ENCODE data around the gene PXMP2. TPM values are rescaled to one million over a fixed set of nuclear protein-coding genes. Genes with fewer than 3 reads are reported as not detected.

PXMP2 gene
- polyA plus RNA-seq, 1 donor = 13.4 TPM

DNA sequence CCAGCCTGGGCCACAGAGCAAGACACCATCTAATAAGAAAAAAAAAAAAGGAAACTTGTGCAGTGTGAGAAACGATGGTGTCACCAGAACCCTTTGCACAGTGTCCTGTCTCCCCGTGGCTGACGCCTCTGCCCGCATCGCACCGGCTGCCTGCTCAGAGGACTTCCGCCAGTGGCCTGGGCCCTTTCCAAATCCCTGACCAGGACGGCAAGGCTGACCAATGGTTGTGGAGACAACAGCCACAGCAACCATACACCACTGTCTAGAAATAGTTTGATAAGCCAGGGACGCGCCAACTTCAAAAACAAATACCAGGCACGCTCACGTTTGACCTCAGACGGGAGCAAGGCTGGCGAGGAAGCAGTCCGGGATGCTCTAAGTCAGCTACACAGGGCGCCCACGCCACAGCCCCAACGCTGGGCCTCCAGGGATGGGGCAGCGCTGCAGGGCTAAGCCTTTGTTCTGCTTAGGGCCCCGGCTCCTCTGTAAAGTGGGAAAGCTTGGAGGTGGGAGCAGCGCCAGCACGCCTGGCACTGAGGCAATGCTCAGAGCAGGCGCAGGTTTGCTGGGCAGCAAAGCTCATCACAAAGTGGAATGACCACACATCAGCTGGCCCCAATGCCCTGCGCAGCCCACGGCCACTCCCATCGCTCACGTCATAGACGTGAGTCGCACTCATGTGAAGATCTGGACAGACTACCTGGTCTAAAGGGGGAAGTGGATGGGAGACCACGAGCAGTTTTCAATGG lies 35.8 kb downstream of the PXMP2 start:
- no peak for DNase-seq (ENCODE audit: low read depth)

DNA sequence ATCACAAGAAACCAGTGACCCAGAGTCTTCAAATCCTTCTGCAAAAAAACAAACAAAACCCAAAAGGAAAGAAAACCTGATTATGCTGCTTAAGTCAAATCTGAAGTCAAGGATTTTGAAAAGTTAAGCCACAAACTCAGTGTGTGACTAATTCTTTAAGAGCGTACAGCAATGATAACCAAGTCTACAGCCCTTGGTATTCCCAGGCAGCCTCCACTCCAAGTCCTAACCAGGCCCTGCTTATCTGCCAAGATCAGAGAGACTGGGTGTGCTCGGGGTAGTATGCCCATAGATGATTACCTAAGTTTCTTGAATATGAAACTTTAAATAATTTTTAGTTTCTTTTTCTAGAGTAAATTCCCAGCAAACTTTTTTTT lies 36.4 kb downstream of the PXMP2 start:
- no peak for DNase-seq (ENCODE audit: low read depth)

DNA sequence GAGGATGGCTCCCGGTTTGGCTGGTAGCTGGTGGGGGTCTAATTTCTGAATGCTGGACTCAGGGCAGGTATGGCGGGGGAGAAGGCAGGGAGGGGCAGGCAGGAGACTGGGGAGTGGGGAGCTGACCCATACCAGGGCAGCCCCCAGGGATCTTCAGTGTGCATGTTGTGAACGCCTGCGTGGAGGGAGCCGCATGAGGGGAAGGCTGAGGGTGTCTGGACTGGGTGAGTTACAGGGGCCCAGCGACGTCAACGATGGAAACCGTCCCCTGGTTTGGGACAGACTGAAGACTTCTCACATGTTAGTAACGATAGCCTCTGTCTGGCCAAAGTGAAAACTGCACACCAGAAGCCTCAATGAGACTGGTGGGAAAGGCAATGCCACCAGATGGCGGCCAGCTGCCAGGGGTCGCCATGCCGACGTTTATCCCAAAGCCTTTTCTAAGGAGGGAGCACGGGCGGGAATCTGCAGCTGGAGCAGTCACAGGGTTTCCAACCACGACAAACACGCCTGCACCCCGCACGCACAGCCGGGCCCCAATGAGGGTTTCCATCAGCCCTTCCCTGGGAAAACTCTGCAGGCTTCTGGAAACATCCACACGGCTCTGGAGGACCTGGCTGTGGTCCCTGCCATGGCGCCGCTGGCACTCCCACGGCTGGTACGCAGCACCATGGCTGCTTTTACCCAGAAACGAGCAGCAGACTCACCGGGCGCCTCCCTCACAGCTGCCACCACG lies 37.3 kb downstream of the PXMP2 start:
- no peak for DNase-seq (ENCODE audit: low read depth)

DNA sequence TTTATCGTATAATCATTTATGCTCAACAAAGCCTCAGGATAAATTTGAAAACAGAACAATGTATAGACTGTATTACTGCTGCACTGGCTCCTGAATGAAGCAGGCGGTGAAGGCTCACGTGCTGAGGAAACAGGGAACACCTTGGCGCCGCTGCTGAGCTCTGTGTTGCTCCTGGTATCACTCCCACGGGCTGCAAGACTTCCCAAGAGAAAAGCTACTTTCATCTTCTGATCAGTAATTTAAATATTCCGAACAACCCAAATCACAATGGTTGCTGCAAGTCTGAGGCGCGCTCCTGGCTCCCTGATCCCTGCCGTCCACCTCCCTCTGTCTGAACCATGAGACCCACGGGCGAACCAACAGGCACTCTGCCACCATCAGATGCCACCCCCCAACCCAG lies 39.0 kb downstream of the PXMP2 start:
- DNase-seq (ENCODE audit: low read depth) = no peak

DNA sequence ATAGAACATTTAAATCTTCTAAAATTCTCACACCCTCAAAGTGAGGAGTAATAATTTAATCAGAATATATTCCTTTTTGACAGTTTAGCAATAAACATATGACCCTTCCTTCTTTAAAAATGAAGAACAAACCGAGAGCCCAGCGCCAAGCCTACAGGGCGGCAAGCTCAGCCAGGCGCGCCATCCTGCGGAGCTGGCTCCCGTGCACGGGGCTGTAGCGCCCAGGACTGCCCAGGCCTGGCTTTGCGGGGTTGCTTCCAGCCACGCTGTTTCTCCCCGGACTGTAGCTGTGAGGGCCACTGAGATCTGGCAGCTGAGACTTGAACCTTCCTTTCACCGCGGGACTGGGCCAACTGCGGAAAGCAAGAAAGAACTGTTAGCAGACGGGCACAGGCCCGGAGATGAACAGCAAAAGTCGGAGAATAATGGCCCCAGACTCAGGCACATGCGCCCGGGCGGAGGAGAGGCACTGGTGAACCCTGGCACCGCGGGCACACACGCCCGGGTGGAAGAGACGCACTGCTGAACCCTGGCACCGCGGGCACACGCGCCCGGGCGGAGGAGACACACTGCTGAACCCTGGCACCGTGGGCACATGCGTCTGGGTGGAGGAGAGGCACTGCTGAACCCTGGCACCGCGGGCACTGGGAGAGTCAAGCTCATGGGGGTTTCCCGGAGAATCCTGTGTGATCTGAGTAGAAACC lies 39.9 kb downstream of the PXMP2 start:
- no peak for DNase-seq (ENCODE audit: low read depth)

DNA sequence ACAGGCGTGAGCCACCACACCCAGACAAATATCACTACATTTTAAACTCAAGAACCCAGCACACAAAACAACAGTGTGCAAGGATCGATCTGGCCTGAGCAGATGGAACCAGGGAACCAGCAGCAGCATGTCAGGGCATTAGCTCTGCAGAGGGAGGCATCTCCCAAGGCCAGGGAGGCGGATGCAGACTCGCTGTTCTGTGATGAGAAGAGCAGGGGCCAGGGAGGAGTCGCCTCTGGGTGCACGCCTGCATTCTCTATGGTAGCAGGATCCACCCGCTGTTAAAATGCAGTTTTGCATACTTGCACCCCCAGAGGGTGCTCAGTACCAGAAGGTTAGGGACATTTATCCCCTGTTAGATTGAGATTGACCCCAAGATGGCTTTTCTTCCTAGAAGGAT lies 41.1 kb downstream of the PXMP2 start:
- DNase-seq (ENCODE audit: low read depth) = no peak

DNA sequence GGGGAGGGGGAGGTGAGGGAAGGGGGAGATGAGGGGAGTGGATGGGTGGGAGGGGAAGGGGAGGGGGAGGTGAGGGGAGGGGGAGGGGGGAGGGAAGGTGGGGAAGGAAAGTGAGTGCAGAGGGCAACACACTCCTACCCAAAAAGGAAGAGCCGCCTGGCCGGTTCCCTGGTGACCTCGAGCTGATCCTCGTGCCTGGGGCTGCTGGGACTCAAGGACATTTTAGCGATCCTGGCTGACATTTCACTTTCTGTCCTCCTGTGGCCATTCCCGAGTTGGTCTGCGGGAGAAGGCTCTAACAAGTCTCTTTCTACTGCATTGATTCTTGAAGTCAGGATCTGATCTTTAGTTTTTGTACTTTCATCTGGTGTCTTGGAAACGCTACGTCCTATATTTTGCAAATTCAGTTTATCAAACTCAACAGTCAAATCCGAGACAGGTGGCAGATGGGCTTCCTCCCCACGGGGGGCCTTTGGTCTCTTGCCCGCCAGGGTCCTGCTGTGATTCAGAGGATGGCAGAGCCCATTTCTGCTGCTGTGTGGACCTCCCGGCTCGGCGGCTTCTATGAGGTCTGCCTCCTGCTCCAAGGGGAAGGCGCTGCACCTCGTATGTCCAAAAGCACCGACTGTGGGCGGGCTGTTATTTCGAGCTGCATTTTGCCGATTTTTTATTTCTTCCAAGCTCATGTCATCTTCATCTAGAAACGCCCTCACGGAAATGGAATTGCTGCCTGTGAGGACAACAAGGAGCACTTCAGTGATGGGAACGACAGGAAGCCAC lies 42.3 kb downstream of the PXMP2 start:
- no peak for DNase-seq (ENCODE audit: low read depth)

DNA sequence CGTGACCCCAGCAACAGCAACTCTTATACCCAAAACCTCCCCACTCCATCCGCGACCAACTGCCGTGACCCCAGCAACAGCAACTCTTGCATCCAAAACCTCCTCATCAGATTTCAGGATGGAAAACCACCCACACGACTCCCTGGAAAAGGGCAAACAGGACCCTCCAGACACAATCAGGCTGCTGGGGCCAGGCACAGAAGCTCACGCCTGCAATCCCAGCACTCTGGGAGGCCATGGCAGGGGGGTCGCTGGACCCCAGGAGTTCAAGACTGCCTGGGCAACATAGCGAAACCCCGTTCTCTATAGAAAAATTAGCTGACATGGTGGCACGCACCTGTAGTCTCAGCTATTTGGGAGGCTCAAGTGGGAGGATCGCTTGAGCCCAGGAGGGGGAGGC lies 43.0 kb downstream of the PXMP2 start:
- DNase-seq (ENCODE audit: low read depth) = no peak

DNA sequence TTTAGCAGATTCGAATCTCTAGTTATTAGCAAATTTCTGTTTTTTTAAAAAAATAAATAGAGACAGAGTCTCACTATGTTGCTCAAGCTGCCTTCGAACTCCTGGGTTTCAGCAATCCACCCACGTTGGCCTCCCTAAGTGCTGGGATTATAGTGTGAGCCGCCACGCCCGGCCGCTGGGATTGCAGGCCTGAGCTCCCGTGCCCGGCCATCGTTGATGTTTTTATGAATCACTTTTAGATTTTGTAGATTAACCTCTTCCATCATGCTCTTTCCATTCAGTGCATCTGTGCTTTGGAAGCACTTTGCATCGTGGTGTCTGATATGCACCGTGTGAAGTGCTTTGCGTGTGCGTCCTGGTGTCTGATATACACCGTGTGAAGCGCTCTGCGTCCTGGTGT lies 44.2 kb downstream of the PXMP2 start:
- DNase-seq (ENCODE audit: low read depth) = no peak

DNA sequence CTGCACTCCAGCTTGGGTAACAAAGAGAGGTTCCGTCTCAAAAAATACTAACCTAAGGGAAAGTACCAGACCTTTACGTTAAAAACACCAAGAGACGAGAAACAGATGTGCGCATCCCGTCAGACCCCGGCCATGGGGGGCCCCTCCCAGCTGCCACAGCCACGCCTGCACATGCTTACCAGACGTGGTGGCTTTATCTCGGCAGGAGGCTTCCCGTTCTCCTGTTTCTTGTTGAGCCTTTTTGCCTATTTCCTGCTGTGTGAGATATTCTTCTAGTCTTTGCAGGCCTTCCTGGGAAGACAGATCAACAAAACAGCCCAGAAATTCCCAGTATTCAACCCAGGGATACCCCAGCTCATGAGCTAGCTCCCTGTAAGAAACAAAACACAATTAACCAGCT lies 46.8 kb downstream of the PXMP2 start:
- no peak for DNase-seq (ENCODE audit: low read depth)

DNA sequence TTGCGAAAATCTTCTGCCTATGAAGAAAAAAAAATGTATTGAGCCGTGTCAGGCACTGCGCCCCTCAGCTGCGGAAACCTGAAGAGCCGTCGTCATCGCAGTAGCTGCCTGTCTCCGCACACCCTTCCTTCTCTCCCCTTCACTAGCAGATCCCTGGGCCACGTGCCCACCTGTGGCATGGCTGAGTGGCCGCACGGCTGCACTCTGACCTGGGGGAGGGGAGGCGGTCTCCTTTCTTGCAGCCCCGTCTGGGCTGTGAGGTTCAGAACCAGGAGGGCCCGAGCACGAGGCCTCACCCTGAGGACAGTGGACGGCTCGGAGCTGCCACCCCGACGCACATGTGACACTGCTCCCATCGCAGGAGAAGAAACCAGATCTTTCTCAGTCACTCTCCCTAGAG lies 48.1 kb downstream of the PXMP2 start:
- no peak for DNase-seq (ENCODE audit: low read depth)

DNA sequence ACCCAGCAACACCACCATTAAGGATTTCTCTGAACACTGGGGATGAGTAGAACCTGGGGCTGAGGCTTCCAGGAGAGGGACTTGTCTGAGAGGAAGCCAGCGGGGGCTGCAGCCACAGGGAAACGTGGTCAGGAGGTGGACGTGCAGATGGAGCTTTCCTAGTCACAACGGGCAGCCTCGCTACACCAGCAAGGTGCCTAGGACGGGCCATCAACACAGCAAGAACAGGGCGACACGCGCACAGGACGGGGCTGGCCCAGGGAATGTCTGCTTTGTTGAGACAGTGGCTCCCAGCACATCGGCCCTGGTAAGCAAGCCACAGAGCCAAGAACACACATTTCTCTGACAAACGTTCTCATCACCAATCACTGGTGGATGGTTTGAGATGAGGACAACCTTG lies 49.0 kb downstream of the PXMP2 start:
- DNase-seq (ENCODE audit: low read depth) = no peak

DNA sequence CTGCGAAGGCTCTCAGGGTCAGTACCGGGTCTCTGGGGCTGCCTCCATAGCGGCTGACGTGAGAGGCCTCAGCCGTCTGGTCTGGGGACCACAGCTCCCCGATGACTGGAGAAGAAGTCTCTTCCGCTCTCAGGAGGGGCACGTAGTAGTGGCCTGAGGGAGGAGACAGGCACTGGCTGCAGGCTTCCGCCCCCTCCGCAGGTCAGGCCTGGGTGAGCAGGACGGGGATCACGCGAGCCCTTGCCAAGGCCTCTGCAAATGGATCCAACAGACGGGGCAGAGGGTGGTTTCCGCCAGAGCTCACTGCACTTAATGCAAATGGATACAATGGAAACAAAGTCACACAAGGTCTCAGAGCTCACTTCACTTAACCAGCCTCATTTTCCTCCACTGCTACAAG lies 49.5 kb downstream of the PXMP2 start:
- DNase-seq (ENCODE audit: low read depth) = no peak

DNA sequence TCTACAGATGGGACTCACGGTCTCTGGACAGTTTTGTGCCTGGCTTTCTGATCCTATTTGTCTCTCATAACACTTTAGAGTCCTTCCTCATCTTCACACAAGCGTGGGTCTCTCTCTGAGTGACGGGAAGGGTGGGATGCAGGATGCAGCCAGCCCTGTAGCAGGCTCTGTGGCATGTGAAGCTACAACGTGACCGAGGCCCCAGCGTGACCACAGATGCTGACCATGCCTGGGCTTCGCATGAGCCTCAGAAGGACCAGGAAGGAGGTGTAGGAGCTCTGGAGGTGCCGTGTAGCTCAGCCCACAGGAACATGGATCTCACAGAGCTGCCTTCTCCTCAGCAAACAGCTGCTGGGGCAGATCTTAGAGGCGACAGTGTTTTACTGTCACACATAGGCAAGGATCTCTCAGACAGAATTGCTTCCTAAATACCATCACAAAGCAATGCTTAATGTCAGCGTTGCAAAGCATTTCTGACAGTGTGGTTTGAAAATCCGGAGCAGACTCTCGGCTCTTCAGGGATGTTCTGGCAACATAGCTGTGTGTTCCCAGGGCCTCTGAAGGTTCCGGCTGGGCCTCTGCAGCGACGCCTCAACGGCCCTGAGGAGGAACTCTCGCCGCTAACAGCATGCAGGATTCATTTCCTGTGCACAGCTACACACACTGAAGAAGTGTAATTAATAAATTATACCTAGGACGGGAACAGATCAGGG lies 52.4 kb downstream of the PXMP2 start:
- no peak for DNase-seq (ENCODE audit: low read depth)

DNA sequence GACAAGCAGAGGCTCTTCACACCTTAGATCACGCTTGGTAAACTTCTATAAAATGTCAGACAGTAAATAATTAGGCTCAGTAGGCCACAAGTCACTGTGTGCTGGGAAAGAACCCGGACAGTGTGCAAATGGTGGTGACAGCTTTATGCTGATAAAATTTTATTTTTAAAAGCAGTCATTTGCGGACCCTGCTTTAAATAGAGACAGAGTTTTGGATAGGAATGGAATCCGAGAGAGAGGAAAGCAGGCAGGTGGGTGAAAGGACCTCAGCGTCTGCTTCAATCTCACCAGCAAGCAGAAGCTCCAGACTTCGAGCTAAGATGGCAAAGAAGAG lies 52.9 kb downstream of the PXMP2 start:
- no peak for DNase-seq (ENCODE audit: low read depth)

DNA sequence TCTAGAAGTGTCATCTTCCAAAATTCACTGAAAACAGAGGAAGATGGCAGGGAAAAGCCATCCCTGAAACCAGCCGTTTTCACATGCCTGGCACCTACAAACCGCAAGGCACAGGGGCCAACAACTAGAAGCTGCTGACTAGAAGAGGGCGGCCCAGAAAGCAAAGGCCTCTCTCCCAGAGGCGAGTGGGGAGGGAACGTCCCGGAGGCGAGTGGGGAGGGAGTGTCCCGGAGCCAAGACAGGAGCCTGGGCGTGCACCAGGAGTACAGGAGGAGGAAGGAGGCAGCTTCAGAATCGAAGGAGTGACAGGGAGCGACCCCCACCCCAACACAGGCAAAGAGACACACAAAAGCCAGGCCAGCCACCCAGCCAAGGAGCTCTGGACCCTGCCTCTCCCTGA lies 53.3 kb downstream of the PXMP2 start:
- no peak for DNase-seq (ENCODE audit: low read depth)

DNA sequence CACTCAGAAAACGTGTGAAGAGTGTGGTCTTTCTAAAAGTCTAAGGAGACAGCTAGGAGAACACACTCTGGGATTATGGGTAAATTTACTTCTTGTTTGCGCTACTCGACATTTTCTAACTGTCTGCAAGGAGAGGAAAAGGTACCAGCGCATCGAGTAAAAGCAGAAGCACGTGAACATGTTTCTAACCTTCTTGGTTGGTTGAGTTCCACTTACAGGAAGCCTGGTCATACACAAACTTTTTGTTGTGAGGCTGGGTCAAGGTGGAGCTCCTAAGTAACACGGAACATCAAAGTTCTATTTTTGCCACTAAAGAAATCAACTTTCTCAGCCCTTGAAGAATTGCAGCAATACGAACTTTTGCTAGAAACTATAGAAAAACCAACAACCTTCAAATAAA lies 54.2 kb downstream of the PXMP2 start:
- DNase-seq (ENCODE audit: low read depth) = no peak

DNA sequence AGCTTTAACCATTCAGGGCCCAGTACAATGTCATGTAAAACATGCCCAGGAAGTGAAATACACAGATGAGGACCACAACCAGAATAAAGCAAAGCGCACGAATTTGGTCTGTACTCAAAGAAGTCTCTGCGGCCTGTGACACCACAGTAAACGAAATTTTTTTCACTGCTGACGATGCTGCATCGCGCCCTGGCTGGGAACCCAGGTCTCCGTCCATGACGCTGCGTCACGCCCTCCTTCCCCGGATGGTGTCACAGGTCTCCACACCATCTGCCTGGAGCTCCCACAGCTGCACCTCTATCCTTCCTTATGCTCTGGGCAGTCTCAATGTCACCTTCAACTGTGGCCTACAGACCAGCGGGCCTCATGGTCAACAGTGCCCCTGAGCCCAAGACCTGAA lies 56.4 kb downstream of the PXMP2 start:
- no peak for DNase-seq (ENCODE audit: low read depth)

DNA sequence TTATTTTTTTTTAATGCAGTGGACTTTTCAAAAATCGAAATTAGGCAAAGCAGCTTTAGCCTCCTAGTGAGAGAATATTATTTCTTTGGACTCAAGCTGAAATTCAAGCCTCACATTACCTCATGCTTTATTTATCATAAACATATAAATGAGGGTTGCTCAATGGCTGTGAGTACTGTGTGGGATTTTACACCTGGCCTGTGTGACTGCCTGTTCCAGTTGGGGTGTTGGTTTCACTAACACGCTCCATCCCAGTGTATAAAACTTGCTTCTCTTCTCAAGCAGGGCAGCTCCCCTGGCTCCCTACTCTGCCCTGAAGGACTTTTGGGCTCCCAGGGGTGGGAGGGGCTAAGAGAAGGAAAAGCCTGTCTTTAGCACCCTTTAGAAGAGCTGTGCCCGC lies 59.2 kb downstream of the PXMP2 start:
- DNase-seq (ENCODE audit: low read depth) = no peak

DNA sequence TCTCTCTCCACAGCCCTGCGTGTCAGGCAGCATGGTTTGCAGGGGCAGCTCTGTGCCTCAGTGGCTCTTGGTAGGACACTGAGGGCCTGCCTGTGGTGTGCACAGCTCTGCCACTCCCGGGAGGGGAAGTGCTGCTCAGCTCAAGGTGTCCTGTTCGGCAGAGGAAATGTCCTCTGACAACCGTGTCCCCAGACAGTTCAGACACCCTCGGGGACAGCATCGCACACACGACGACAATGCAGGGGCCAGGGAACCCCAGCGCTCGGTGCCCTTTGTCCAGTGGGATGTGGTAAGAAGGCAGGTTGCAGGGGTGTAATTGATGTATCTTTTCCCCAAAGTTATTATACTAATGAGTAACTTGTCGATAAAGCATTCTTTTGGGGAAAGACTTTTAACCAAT lies 60.0 kb downstream of the PXMP2 start:
- no peak for DNase-seq (ENCODE audit: low read depth)

DNA sequence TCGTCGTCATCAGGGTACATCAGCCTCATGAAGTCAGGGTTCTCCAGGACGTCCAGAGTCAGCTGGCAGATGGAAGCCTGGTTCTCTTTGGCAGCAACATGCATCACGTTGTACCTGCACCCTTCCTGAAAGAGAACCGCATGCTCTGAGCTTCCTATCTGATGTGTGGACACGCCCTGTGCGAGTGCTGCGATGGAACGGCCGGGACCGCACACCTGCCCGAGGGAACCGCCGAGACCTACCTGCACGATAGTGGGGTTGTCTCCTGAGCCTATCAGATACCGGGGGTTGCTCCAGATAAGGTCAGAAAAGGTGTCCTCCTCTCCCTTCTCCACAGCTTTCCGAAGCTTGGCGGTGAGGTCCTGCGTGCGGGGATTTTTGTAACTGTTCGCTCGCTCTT lies 60.5 kb downstream of the PXMP2 start:
- DNase-seq (ENCODE audit: low read depth) = no peak

DNA sequence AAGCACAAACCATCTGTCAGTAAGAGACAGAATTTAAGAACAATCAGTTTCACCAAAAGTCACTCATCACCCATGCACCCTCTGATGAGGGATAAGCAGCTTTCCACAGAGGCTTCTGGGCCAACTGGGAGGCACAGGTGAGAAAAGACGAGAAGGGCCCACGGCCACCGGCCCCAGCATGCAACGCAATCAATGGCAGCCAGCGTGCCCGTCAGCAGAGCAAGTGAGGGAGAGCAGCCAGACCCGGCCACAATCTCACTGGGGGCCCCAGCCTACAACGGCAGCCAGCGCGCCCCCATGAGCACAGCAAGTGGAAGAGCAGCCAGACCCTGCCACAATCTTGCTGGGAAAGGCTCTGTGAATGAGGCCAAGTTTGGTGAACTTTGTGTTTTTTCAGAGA lies 60.9 kb downstream of the PXMP2 start:
- DNase-seq (ENCODE audit: low read depth) = no peak
